H9 (cell line): ENCODE data around the gene CD164. TPM values are rescaled to one million over a fixed set of nuclear protein-coding genes. Genes with fewer than 3 reads are reported as not detected.
A peak's percentile ranks its signal among the peaks of the same experiment; 100 is the strongest.

Experiments used
- DNase-seq: peaks from one replicate; pipeline ENCODE4 v3.0.0-alpha.2; 2017
- H2AFZ ChIP-seq: one replicate; pipeline ENCODE4 v1.6.1; 2013; ENCODE audit warnings: mild to moderate bottlenecking, low read length, control low read depth, moderate library complexity
- H2AK5ac ChIP-seq: 2 replicates; pipeline ENCODE4 v1.6.1; 2013; ENCODE audit warnings: low read length, control low read depth, mixed read lengths; ENCODE audit not compliant: insufficient read length
- H2BK120ac ChIP-seq: one replicate; pipeline ENCODE4 v1.6.1; 2013; ENCODE audit warnings: low read depth, mild to moderate bottlenecking, low read length, control low read depth, inconsistent platforms; ENCODE audit not compliant: poor library complexity, severe bottlenecking
- H2BK12ac ChIP-seq: 2 replicates; pipeline ENCODE4 v1.6.1; 2013; ENCODE audit warnings: low read length, control low read depth, mixed read lengths, low read depth; ENCODE audit not compliant: insufficient read length
- H2BK15ac ChIP-seq: 2 replicates; pipeline ENCODE4 v1.6.1; 2013; ENCODE audit warnings: low read depth, low read length, control low read depth
- H2BK20ac ChIP-seq: one replicate; pipeline ENCODE4 v1.6.1; 2013; ENCODE audit warnings: low read depth, mild to moderate bottlenecking, low read length, control low read depth, inconsistent platforms; ENCODE audit not compliant: poor library complexity, severe bottlenecking
- H2BK5ac ChIP-seq: 2 replicates; pipeline ENCODE4 v1.6.1; 2013; ENCODE audit warnings: low read length, control low read depth, mixed read lengths; ENCODE audit not compliant: insufficient read length
- H3K14ac ChIP-seq: 2 replicates; pipeline ENCODE4 v1.6.1; 2013; ENCODE audit warnings: low read length, control low read depth; ENCODE audit not compliant: insufficient read depth
- H3K18ac ChIP-seq: 2 replicates; pipeline ENCODE4 v1.6.1; 2013; ENCODE audit warnings: low read depth, mild to moderate bottlenecking, mixed read lengths, low read length, control low read depth; ENCODE audit not compliant: insufficient read length
- H3K23ac ChIP-seq: 2 replicates; pipeline ENCODE4 v1.6.1; 2013; ENCODE audit warnings: low read length, control low read depth, mixed read lengths, low read depth; ENCODE audit not compliant: insufficient read length
- H3K23me2 ChIP-seq: 2 replicates; pipeline ENCODE4 v1.6.1; 2013; ENCODE audit warnings: low read depth, mild to moderate bottlenecking, mixed read lengths, low read length, control low read depth; ENCODE audit not compliant: insufficient read length, poor library complexity, severe bottlenecking
- H3K27ac ChIP-seq: 2 replicates; pipeline ENCODE4 v1.5.1; 2013; ENCODE audit warnings: low read length, control low read depth, mixed read lengths, low read depth; ENCODE audit not compliant: insufficient read length
- H3K27me3 ChIP-seq: 2 replicates; pipeline ENCODE4 v1.6.1; 2013; ENCODE audit warnings: low read length, control low read depth, inconsistent platforms; ENCODE audit not compliant: insufficient read depth
- H3K4ac ChIP-seq: 2 replicates; pipeline ENCODE4 v1.6.1; 2013; ENCODE audit warnings: low read depth, mild to moderate bottlenecking, control low read depth, inconsistent platforms, low read length, moderate library complexity
- H3K4me1 ChIP-seq: 2 replicates; pipeline ENCODE4 v1.6.1; 2013; ENCODE audit warnings: low read length, control low read depth, inconsistent platforms; ENCODE audit not compliant: insufficient read depth
- H3K4me2 ChIP-seq: 2 replicates; pipeline ENCODE4 v1.6.1; 2013; ENCODE audit warnings: low read length, control low read depth, mixed read lengths; ENCODE audit not compliant: insufficient read length, insufficient read depth
- H3K56ac ChIP-seq: 2 replicates; pipeline ENCODE4 v1.6.1; 2013; ENCODE audit warnings: low read depth, mild to moderate bottlenecking, mixed read lengths, low read length, control low read depth; ENCODE audit not compliant: insufficient read length
- H3K79me1 ChIP-seq: 2 replicates; pipeline ENCODE4 v1.6.1; 2013; ENCODE audit warnings: low read depth, mild to moderate bottlenecking, moderate library complexity, low read length, control low read depth, inconsistent platforms; ENCODE audit not compliant: insufficient read depth, poor library complexity, severe bottlenecking
- H3K79me2 ChIP-seq: 2 replicates; pipeline ENCODE4 v1.6.1; 2013; ENCODE audit warnings: low read length, control low read depth, inconsistent platforms; ENCODE audit not compliant: insufficient read depth
- H3K9ac ChIP-seq: 2 replicates; pipeline ENCODE4 v1.6.1; 2013; ENCODE audit warnings: low read length, control low read depth, mixed read lengths; ENCODE audit not compliant: insufficient read length; ENCODE audit errors: extremely low read depth
- H3K9me3 ChIP-seq: one replicate; pipeline ENCODE4 v1.6.1; 2013; ENCODE audit warnings: low read depth, low read length, inconsistent platforms; ENCODE audit not compliant: control insufficient read depth
- H3T11ph ChIP-seq: one replicate; pipeline ENCODE4 v1.6.1; 2013; ENCODE audit warnings: mild to moderate bottlenecking, low read length, control low read depth, inconsistent platforms
- H4K20me1 ChIP-seq: one replicate; pipeline ENCODE4 v1.6.1; 2013; ENCODE audit not compliant: control insufficient read depth, insufficient read length, insufficient read depth
- H4K5ac ChIP-seq: 2 replicates; pipeline ENCODE4 v1.6.1; 2013; ENCODE audit warnings: low read depth, mild to moderate bottlenecking, mixed read lengths, low read length, control low read depth; ENCODE audit not compliant: insufficient read length
- H4K8ac ChIP-seq: replicated peaks from 2 replicates; pipeline ENCODE4 v1.6.1; 2013; ENCODE audit warnings: low read length, control low read depth, mixed read lengths, low read depth; ENCODE audit not compliant: insufficient read length
- H4K91ac ChIP-seq: 2 replicates; pipeline ENCODE4 v1.6.1; 2013; ENCODE audit warnings: low read depth, mild to moderate bottlenecking, moderate library complexity, mixed read lengths, low read length, control low read depth; ENCODE audit not compliant: insufficient read length
- H3K27ac Mint-ChIP-seq, 3 experiments: 2 replicates in 2 of 3; 3 replicates in 1 of 3; pipeline ENCODE4 v1.8.0; 2020 to 2021; ENCODE audit warnings: mixed read lengths in 3 of 3, mild to moderate bottlenecking in 1 of 3, moderate library complexity in 1 of 3
- H3K27me3 Mint-ChIP-seq: 2 replicates; pipeline ENCODE4 v1.8.0; 2021; ENCODE audit warnings: low read depth, mild to moderate bottlenecking, moderate library complexity, mixed read lengths
- H3K36me3 Mint-ChIP-seq, 3 experiments: 2 replicates in 2 of 3; 3 replicates in 1 of 3; pipeline ENCODE4 v1.8.0; 2020 to 2021; ENCODE audit warnings: low read depth in 3 of 3, mixed read lengths in 3 of 3; ENCODE audit not compliant: insufficient read depth in 1 of 3
- H3K4me1 Mint-ChIP-seq, 2 experiments: 2 replicates each; pipeline ENCODE4 v1.8.0; 2020; ENCODE audit warnings: mixed read lengths in 2 of 2
- H3K4me3 Mint-ChIP-seq, 2 experiments: 2 replicates in 1 of 2; 3 replicates in 1 of 2; pipeline ENCODE4 v1.8.0; 2020 to 2021; ENCODE audit warnings: mild to moderate bottlenecking in 2 of 2, mixed read lengths in 2 of 2, moderate library complexity in 1 of 2
- H3K9me3 Mint-ChIP-seq, 2 experiments: 2 replicates in 1 of 2; 3 replicates in 1 of 2; pipeline ENCODE4 v1.8.0; 2020; ENCODE audit warnings: mild to moderate bottlenecking in 2 of 2, mixed read lengths in 2 of 2, moderate library complexity in 1 of 2
- WGBS: extraction: QIAGEN DNeasy Blood & Tissue Kit; methylation state at CpG from one replicate; pipeline ENCODE4 v1.1.7; 2013; ENCODE audit warnings: missing lambda C conversion rate, low lambda C conversion rate, mixed read lengths; ENCODE audit not compliant: insufficient read length; ENCODE audit errors: extremely low coverage; 5-methylcytosine and 5-hydroxymethylcytosine counted together
- total RNA-seq: library from RNA; stranded (reverse); gene quantifications from 2 replicates; pipeline ENCODE4 v1.2.1, GENCODE V29; 2021
- TF ChIP-seq, protein P1 (sequence below): fragments of 200-600 bp; sonication (generic); conservative IDR thresholded peaks from 3 replicates; pipeline ENCODE4 v1.8.0; 2021; ENCODE audit warnings: antibody characterized with exemption, mild to moderate bottlenecking

CD164 gene
- total RNA-seq, 1 experiment from 2014 or later: 130 TPM

DNA sequence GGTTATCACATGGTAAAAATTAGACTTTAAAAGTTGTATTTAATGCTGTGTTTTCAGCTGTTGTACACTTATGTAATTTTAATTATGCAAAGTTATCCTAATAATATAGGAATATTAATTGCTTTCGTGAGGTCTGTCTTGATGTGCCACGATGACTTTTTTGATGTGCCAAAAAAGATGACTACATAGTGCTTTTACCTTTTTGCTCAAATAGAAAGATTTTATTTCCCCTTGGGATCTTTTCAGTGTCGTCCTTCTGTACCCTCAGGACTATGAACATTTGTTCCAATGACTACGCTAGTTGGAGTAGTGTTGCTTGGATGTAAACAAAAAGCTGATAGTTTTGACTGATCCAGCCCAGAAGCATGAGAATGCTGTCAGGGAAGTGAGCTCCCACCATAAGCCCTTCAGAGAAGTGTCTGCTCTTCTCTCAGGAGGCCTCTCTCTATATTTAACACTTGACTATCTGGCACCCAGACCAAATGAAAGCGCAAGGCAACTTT lies 1.2 kb upstream of the CD164 start:
- H2BK20ac ChIP-seq: no peak overlapping the region
- no peak overlapping the region for H4K5ac ChIP-seq
- no peaks in the 10 kb centered on the region for H3K27me3 Mint-ChIP-seq
- H3K27me3 ChIP-seq: no peaks in the 10 kb centered on the region
- H3K79me2 ChIP-seq: peaks cover 23% of the 10 kb centered on the region
- H2BK12ac ChIP-seq: no peak overlapping the region
- H2BK15ac ChIP-seq: no peak overlapping the region
- H3K9ac ChIP-seq: no peak overlapping the region
- peaks cover 5% of the 10 kb centered on the region for H3K23me2 ChIP-seq
- H3K14ac ChIP-seq: no peak overlapping the region
- H3K9me3 ChIP-seq: no peaks in the 10 kb centered on the region
- no peak overlapping the region for H3T11ph ChIP-seq
- no peaks in the 10 kb centered on the region for H3K9me3 Mint-ChIP-seq
- DNase-seq: no peak
- peak overlapping the region in 2 of 3 experiments; percentile 3 to 8; a peak in 2 of 7 replicates for H3K27ac Mint-ChIP-seq
- H4K20me1 ChIP-seq: no peaks in the 10 kb centered on the region
- peak overlapping the region; percentile 85 to 89 for H3K4me3 Mint-ChIP-seq
- H2BK5ac ChIP-seq: no peak overlapping the region
- WGBS: no CpG with 5 or more reads among the region's 5 CpGs
- peaks cover 22 to 23% of the 10 kb centered on the region in 2 experiments for H3K4me1 Mint-ChIP-seq
- H2AFZ ChIP-seq: no peak overlapping the region
- peaks cover 0 to 9% (median 9%) of the 10 kb centered on the region in 3 experiments; a peak in 5 of 7 replicates for H3K36me3 Mint-ChIP-seq
- H3K23ac ChIP-seq: no peak overlapping the region
- H3K79me1 ChIP-seq: no peaks in the 10 kb centered on the region
- no peak overlapping the region for H4K91ac ChIP-seq
- H3K27ac ChIP-seq: no peak overlapping the region
- no peak overlapping the region for H3K18ac ChIP-seq
- H4K8ac ChIP-seq: no peak overlapping the region
- H2BK120ac ChIP-seq: no peak overlapping the region
- TF ChIP-seq, protein P1, sequence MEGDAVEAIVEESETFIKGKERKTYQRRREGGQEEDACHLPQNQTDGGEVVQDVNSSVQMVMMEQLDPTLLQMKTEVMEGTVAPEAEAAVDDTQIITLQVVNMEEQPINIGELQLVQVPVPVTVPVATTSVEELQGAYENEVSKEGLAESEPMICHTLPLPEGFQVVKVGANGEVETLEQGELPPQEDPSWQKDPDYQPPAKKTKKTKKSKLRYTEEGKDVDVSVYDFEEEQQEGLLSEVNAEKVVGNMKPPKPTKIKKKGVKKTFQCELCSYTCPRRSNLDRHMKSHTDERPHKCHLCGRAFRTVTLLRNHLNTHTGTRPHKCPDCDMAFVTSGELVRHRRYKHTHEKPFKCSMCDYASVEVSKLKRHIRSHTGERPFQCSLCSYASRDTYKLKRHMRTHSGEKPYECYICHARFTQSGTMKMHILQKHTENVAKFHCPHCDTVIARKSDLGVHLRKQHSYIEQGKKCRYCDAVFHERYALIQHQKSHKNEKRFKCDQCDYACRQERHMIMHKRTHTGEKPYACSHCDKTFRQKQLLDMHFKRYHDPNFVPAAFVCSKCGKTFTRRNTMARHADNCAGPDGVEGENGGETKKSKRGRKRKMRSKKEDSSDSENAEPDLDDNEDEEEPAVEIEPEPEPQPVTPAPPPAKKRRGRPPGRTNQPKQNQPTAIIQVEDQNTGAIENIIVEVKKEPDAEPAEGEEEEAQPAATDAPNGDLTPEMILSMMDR: no peak; the same call in 2 of the 3 replicates
- H2AK5ac ChIP-seq: no peak overlapping the region
- H3K4me2 ChIP-seq: peak overlapping the region; percentile 62
- no peak overlapping the region for H3K56ac ChIP-seq
- H3K4ac ChIP-seq: no peak overlapping the region
- no peaks in the 10 kb centered on the region for H3K4me1 ChIP-seq
